Neuronal stem cell (in vitro differentiated cells): ENCODE results near the gene TMEM171.

ENCODE experiments used
- DNase-seq: peaks from one replicate; pipeline ENCODE4 v3.0.0-alpha.2; 2013; ENCODE audit warnings: low spot score
- H2AFZ ChIP-seq: one replicate; pipeline ENCODE4 v1.6.1; 2013; ENCODE audit warnings: mild to moderate bottlenecking, low read length, inconsistent platforms
- H2AK5ac ChIP-seq: 2 replicates; pipeline ENCODE4 v1.6.1; 2013; ENCODE audit warnings: low read depth, mild to moderate bottlenecking, inconsistent platforms, low read length, moderate library complexity, mixed read lengths
- H2BK120ac ChIP-seq: 2 replicates; pipeline ENCODE4 v1.6.1; 2013; ENCODE audit warnings: low read depth, mild to moderate bottlenecking, inconsistent platforms, low read length, moderate library complexity, mixed read lengths
- H2BK12ac ChIP-seq: one replicate; pipeline ENCODE4 v1.6.1; 2013; ENCODE audit warnings: low read length, inconsistent platforms
- H2BK15ac ChIP-seq: 2 replicates; pipeline ENCODE4 v1.6.1; 2013; ENCODE audit warnings: mild to moderate bottlenecking, low read length, inconsistent platforms, mixed read lengths
- H2BK5ac ChIP-seq: one replicate; pipeline ENCODE4 v1.6.1; 2013; ENCODE audit warnings: inconsistent platforms, mild to moderate bottlenecking, low read length, moderate library complexity
- H3K14ac ChIP-seq: one replicate; pipeline ENCODE4 v1.6.1; 2013; ENCODE audit warnings: low read length, inconsistent platforms
- H3K18ac ChIP-seq: 2 replicates; pipeline ENCODE4 v1.6.1; 2013; ENCODE audit warnings: low read length, inconsistent platforms
- H3K23ac ChIP-seq: 2 replicates; pipeline ENCODE4 v1.6.1; 2013; ENCODE audit warnings: low read depth, mild to moderate bottlenecking, mixed read lengths, low read length, inconsistent platforms; ENCODE audit not compliant: poor library complexity
- H3K27ac ChIP-seq: replicated peaks from 3 replicates; pipeline ENCODE4 v1.5.1; 2013; ENCODE audit warnings: low read length, inconsistent platforms
- H3K27me3 ChIP-seq, 3 experiments: 2 replicates each; pipeline ENCODE4 v1.6.1; 2013; ENCODE audit warnings: low read length in 3 of 3, mild to moderate bottlenecking in 2 of 3, inconsistent platforms in 1 of 3, low read depth in 1 of 3, mixed read lengths in 1 of 3, moderate library complexity in 1 of 3; ENCODE audit not compliant: control insufficient read depth in 3 of 3, insufficient read depth in 3 of 3
- H3K36me3 ChIP-seq, 2 donors: replicated peaks in 1 of 2; 2 replicates each; pipeline ENCODE4 v1.6.1; 2013; ENCODE audit warnings: low read length in 2 of 2; ENCODE audit not compliant: control insufficient read depth in 2 of 2, insufficient read depth in 2 of 2
- H3K4ac ChIP-seq: 2 replicates; pipeline ENCODE4 v1.6.1; 2013; ENCODE audit warnings: inconsistent platforms, mild to moderate bottlenecking, low read length, moderate library complexity
- H3K4me1 ChIP-seq, 2 donors: 1 replicate in 1 of 2; 2 replicates in 1 of 2; pipeline ENCODE4 v1.6.1; 2013; ENCODE audit warnings: low read length in 2 of 2, low read depth in 1 of 2; ENCODE audit not compliant: control insufficient read depth in 2 of 2, insufficient read depth in 1 of 2
- H3K4me2 ChIP-seq: one replicate; pipeline ENCODE4 v1.6.1; 2013; ENCODE audit warnings: mild to moderate bottlenecking, low read length, inconsistent platforms; ENCODE audit not compliant: insufficient read depth, poor library complexity, severe bottlenecking
- H3K4me3 ChIP-seq, 2 donors: 2 replicates each; pipeline ENCODE4 v1.5.1; 2013; ENCODE audit warnings: low read length in 2 of 2, mild to moderate bottlenecking in 2 of 2, inconsistent platforms in 1 of 2, moderate library complexity in 1 of 2
- H3K79me1 ChIP-seq: one replicate; pipeline ENCODE4 v1.6.1; 2013; ENCODE audit warnings: low read depth, mild to moderate bottlenecking, inconsistent platforms, low read length, moderate library complexity
- H3K9ac ChIP-seq: one replicate; pipeline ENCODE4 v1.6.1; 2013; ENCODE audit warnings: mild to moderate bottlenecking, low read depth, low read length, inconsistent platforms; ENCODE audit not compliant: poor library complexity
- H3K9me3 ChIP-seq, 2 donors: replicated peaks in 1 of 2; 2 replicates each; pipeline versions ENCODE3 to v1.6.1; 2013; ENCODE audit warnings: low read length in 2 of 2, mild to moderate bottlenecking in 2 of 2, inconsistent platforms in 1 of 2, low read depth in 1 of 2, mixed read lengths in 1 of 2, moderate library complexity in 1 of 2; ENCODE audit not compliant: control insufficient read depth in 2 of 2, insufficient read depth in 1 of 2
- H4K8ac ChIP-seq: one replicate; pipeline ENCODE4 v1.6.1; 2013; ENCODE audit warnings: low read depth, mild to moderate bottlenecking, inconsistent platforms, low read length, moderate library complexity
- H4K91ac ChIP-seq: one replicate; pipeline ENCODE4 v1.6.1; 2013; ENCODE audit warnings: low read length, low read depth, mild to moderate bottlenecking, inconsistent platforms; ENCODE audit not compliant: poor library complexity
- WGBS, 2 donors: extraction: QIAGEN DNeasy Blood & Tissue Kit; methylation state at CpG; one replicate each; pipeline ENCODE4 v1.1.7; 2013; ENCODE audit warnings: missing lambda C conversion rate in 2 of 2, mixed read lengths in 1 of 2; ENCODE audit not compliant: insufficient read length in 2 of 2, insufficient replicate concordance in 1 of 2; ENCODE audit errors: extremely low coverage in 2 of 2; 5-methylcytosine and 5-hydroxymethylcytosine counted together

TMEM171 gene

DNA sequence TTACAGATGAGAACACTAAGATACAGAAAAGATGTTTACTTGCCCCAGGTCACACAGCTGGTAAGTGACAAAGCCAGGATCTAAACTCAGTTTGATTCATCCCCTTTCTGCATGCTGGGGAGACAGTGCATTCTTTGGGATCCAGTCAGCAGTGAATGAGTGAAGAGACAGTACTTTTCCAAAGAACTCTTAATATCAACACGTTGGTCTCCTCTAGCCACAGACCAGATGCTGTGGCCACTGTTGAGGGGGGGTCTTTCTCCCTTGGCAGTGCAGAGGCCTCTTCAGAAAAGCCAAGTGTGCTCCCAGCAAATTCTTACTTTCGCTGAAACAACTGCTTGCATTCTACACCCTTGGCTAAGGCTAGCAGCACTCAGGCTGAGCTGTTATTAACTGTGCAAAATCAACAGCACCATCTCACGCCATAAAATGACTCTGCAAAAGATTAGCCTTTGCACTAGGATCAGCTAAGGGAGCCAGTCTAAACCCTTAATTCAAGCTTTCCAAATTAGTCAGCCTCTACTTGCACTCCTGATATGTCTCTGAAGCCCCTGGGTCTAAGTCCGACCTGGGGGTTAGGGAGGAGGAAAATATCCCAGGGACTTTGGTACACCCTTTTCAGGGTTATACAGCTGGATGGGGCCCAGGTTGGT is 4.8 kb upstream of the TMEM171 start:
- H3K4ac ChIP-seq = no peak overlapping the region
- no peaks in the 10 kb centered on the region for H3K79me1 ChIP-seq
- H2AFZ ChIP-seq = no peak overlapping the region
- peaks cover 0 to 1% of the 10 kb centered on the region in 2 donors for H3K4me1 ChIP-seq
- no peak for DNase-seq
- no peak overlapping the region for H3K14ac ChIP-seq
- no peak overlapping the region for H2BK12ac ChIP-seq
- no peak overlapping the region for H3K18ac ChIP-seq
- no peak overlapping the region for H3K4me3 ChIP-seq
- H2BK120ac ChIP-seq = no peak overlapping the region
- no peak overlapping the region for H4K91ac ChIP-seq
- no peaks in the 10 kb centered on the region for H3K36me3 ChIP-seq
- H3K27me3 ChIP-seq = peaks cover 9 to 85% (median 25%) of the 10 kb centered on the region in 3 experiments
- H2BK5ac ChIP-seq = no peak overlapping the region
- H2AK5ac ChIP-seq = no peak overlapping the region
- H2BK15ac ChIP-seq = no peak overlapping the region
- no peak overlapping the region for H3K4me2 ChIP-seq
- WGBS, 2 donors = no CpG with 5 or more reads among the region's 4 CpGs
- no peak overlapping the region for H4K8ac ChIP-seq
- no peak overlapping the region for H3K23ac ChIP-seq
- no peak overlapping the region for H3K9ac ChIP-seq
- peaks cover 0 to 4% of the 10 kb centered on the region in 2 donors for H3K9me3 ChIP-seq
- H3K27ac ChIP-seq = no peak overlapping the region

DNA sequence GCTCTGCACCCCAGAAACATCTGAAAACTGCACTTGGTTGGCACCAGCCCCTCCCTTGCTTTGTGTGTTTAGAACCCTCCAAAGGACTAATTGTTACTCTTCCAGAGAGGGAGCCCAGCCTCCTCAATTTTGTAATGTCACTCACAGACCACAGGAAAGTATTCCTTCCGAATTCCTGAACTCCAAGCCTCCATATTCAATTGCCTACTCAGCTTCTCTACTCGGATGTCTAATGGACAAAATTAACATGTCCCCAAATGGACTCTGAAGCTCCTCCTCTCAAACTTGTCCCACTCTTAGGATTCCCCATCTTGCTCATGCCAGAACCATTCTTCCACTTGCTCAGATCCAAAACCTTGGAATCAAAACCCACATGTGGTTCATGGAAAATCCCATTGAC is 3.9 kb upstream of the TMEM171 start:
- Histone ChIP-seq H2BK120ac (no peak overlapping the region), H3K79me1 (no peaks in the 10 kb centered on the region), H2BK5ac (no peak overlapping the region), H4K91ac (no peak overlapping the region), H2AK5ac (no peak overlapping the region), H3K27me3 (peaks cover 15 to 92% (median 33%) of the 10 kb centered on the region in 3 experiments), H3K23ac (no peak overlapping the region), H3K4me2 (no peak overlapping the region), H3K9ac (no peak overlapping the region), H3K9me3 (peaks cover 0 to 4% of the 10 kb centered on the region in 2 donors), H3K4me1 (peaks cover 0 to 6% of the 10 kb centered on the region in 2 donors), H3K14ac (no peak overlapping the region), H3K4me3 (no peak overlapping the region), H2BK12ac (no peak overlapping the region), H2BK15ac (no peak overlapping the region), H2AFZ (no peak overlapping the region), H3K36me3 (no peaks in the 10 kb centered on the region), H3K4ac (no peak overlapping the region), H3K18ac (no peak overlapping the region), H4K8ac (no peak overlapping the region), H3K27ac (no peak overlapping the region)
- no peak for DNase-seq
- no CpG with 5 or more reads among the region's 2 CpGs for WGBS, 2 donors

DNA sequence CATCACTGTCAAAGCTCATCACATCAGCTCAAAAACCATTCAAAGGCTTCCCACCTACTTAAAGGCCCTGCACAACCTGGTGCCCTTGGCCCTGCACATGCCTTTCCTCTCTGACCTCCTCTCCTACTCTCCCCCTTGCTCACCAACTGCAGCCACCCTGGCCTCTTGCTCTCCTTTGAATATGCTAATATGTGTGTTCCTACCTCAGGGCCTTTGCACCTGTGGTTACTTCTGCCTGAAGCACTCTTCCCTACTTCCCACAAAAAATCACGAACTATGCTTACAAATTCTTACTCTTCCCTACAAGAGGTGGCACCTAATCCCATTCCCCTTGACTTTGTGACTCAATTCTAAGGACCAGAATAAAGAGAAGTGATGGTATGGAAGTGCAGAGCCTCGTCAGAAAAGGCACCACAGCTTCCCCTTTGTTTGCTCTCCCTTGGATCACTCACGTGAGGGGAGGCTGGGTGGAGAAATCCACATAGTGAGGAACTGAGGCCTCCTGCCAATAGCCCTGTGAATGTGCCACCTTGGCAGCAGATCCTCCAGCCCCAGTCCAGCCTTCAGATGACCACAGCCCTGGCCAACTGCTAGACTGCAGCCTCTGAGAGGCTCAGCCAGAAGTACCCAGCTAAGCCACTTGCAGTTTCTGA is 3.2 kb upstream of the TMEM171 start:
- Histone ChIP-seq H4K91ac (no peak overlapping the region), H3K4me1 (peaks cover 0 to 6% of the 10 kb centered on the region in 2 donors), H3K27me3 (peaks cover 15 to 94% (median 40%) of the 10 kb centered on the region in 3 experiments), H2AK5ac (no peak overlapping the region), H2BK15ac (no peak overlapping the region), H3K4me2 (no peak overlapping the region), H3K79me1 (no peaks in the 10 kb centered on the region), H3K23ac (no peak overlapping the region), H2BK12ac (no peak overlapping the region), H3K18ac (no peak overlapping the region), H2AFZ (no peak overlapping the region), H3K4me3 (no peak overlapping the region), H3K9me3 (peaks cover 2 to 4% of the 10 kb centered on the region in 2 donors), H3K36me3 (no peaks in the 10 kb centered on the region), H2BK120ac (no peak overlapping the region), H3K27ac (no peak overlapping the region), H3K9ac (no peak overlapping the region), H2BK5ac (no peak overlapping the region), H3K4ac (no peak overlapping the region), H4K8ac (no peak overlapping the region), H3K14ac (no peak overlapping the region)
- no peak for DNase-seq
- no CpG with 5 or more reads among the region's 3 CpGs for WGBS, 2 donors

DNA sequence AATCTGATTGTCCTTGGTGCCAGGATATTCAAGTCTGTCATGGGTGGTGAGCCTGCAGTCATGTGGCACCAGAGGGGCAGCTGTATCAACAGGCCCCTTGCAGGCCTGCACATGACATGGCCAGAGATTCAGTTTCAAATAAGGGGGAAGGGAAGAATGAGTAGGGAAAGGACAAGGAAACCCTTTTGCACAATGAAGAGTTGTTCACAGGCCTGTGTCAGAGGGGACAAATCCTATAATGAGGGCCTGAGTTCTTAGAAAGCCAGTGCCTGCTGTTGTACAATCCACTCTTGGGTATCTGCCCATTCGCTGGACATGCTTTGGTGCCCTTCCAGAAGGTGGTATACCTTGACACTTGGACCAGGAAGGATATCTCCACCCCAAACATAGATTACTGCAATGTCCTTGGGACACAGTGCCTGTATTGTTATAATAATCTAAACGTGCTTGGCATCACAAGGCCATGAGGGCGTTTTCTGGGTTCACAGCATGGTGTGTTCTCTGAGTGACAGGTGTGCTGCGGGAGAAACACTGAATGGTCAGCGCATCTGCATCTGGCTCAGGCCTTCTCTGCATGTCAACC is 1.9 kb upstream of the TMEM171 start:
- H2AFZ ChIP-seq = no peak overlapping the region
- no CpG with 5 or more reads among the region's 5 CpGs for WGBS, 2 donors

More for the DNA sequence above, 1.9 kb upstream of the TMEM171 start:
- Histone ChIP-seq H3K27ac (no peak overlapping the region), H3K14ac (no peak overlapping the region), H3K9me3 (peaks cover 2 to 4% of the 10 kb centered on the region in 2 donors), H2AK5ac (no peak overlapping the region), H2BK120ac (no peak overlapping the region), H3K9ac (no peak overlapping the region), H3K18ac (no peak overlapping the region), H3K4ac (no peak overlapping the region), H2BK12ac (no peak overlapping the region), H3K36me3 (no peaks in the 10 kb centered on the region), H3K79me1 (no peaks in the 10 kb centered on the region), H2BK15ac (no peak overlapping the region), H3K23ac (no peak overlapping the region), H3K4me3 (no peak overlapping the region), H3K4me1 (peaks cover 0 to 6% of the 10 kb centered on the region in 2 donors), H3K4me2 (no peak overlapping the region), H4K91ac (no peak overlapping the region), H4K8ac (no peak overlapping the region), H3K27me3 (peaks cover 15 to 95% (median 41%) of the 10 kb centered on the region in 3 experiments), H2BK5ac (no peak overlapping the region)
- DNase-seq = no peak
